Pons (tissue), 1 donor: ENCODE results near the gene RAMP3.
"Not testable (repeated sequence)": the region's sequence is repeated elsewhere in the genome, so short reads cannot be mapped to it uniquely, and the experiment has no call there.

Source experiments
- DNase-seq: peaks from one replicate; pipeline ENCODE4 v3.0.0-alpha.2; 2016; ENCODE audit warnings: low spot score

RAMP3 gene

GRCh38 chr7:45157653-45158401 is at the start of gene RAMP3:
RAMP3 (plus strand) TSS chr7:45157791; CDS start chr7:45157829, 38 bp downstream.
- DNase-seq = no peak

- no peak for DNase-seq
Measured at GRCh38 chr7:45108863-45109262, 48.7 kb upstream of the RAMP3 start.

- peak; percentile 96 for DNase-seq
Measured at GRCh38 chr7:45111298-45112223, 46.0 kb upstream of the RAMP3 start, which contains the start of gene TBRG4. TBRG4 (minus strand) TSS chr7:45111697; CDS start chr7:45109237, 2,460 bp downstream.

- DNase-seq = peak; percentile 12
Measured at GRCh38 chr7:45112648-45113047, 44.9 kb upstream of the RAMP3 start.

- not testable (repeated sequence) for DNase-seq
Measured at GRCh38 chr7:45114257-45114656, 43.3 kb upstream of the RAMP3 start.

- no peak for DNase-seq
Measured at GRCh38 chr7:45114926-45115325, 42.7 kb upstream of the RAMP3 start.

- DNase-seq = no peak
Measured at GRCh38 chr7:45116048-45116447, 41.5 kb upstream of the RAMP3 start.

- DNase-seq = no peak
Measured at GRCh38 chr7:45117582-45117981, 40.0 kb upstream of the RAMP3 start.

- DNase-seq = no peak
Measured at GRCh38 chr7:45118292-45118691, 39.3 kb upstream of the RAMP3 start.

- no peak for DNase-seq
Measured at GRCh38 chr7:45118889-45119331, 38.7 kb upstream of the RAMP3 start.

GRCh38 chr7:45119550-45119949 is 38.0 kb upstream of the RAMP3 start:
- no peak for DNase-seq

GRCh38 chr7:45122975-45123860 is 34.4 kb upstream of the RAMP3 start:
- DNase-seq = no peak

- DNase-seq = no peak
Measured at GRCh38 chr7:45123913-45124710, 33.5 kb upstream of the RAMP3 start.

- DNase-seq = no peak
Measured at GRCh38 chr7:45125193-45125904, 32.2 kb upstream of the RAMP3 start.

- no peak for DNase-seq
Measured at GRCh38 chr7:45126201-45126600, 31.4 kb upstream of the RAMP3 start.

GRCh38 chr7:45126920-45127319 is 30.7 kb upstream of the RAMP3 start:
- DNase-seq = no peak

GRCh38 chr7:45129181-45129800 is 28.3 kb upstream of the RAMP3 start:
- DNase-seq = no peak

- no peak for DNase-seq
Measured at GRCh38 chr7:45129906-45130305, 27.7 kb upstream of the RAMP3 start.

- DNase-seq = no peak
Measured at GRCh38 chr7:45130910-45131309, 26.7 kb upstream of the RAMP3 start.

GRCh38 chr7:45131891-45132290 is 25.7 kb upstream of the RAMP3 start:
- DNase-seq = no peak
